Measurements from ENCODE around the gene KLK8.

KLK8 gene

DNA sequence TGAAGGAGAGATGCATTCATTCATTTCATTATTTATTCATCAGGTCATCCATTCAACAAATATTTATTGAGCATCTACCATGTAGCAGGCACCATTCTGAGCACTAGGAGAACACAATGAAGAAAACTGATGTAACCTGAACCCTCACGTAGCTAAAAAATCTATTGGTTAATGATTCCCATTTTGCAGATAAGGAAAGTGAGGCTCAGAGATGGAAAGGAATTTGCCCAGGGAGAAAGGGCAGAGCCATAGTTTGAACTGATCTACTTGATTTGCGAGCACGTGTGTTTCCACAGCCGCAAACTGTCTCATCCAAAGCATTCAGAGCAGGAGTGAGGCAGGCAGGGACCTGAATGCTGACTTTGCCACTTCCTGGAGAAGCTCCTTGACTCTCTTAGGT is 2.7 kb downstream of the KLK8 start:
- Histone ChIP-seq H3F3A (ENCODE audit: insufficient read depth, low read length) (no peaks in the 10 kb centered on the region), H3K27ac (ENCODE audit: low read depth, low read length, poor library complexity, severe bottlenecking) (no peak overlapping the region), H3K4me2 (ENCODE audit: low read length) (no peak overlapping the region), H3K27me3 (ENCODE audit: insufficient read depth, low read length) (no peaks in the 10 kb centered on the region), H3K9ac (ENCODE audit: low read length) (no peak overlapping the region), H2AFZ (ENCODE audit: low read length) (no peak overlapping the region), H3K79me2 (ENCODE audit: insufficient read depth, low read length) (no peaks in the 10 kb centered on the region), H4K20me1 (ENCODE audit: insufficient read depth, low read length) (no peaks in the 10 kb centered on the region), H3K9me3 (ENCODE audit: low read length) (no peaks in the 10 kb centered on the region), H3K9me2 (ENCODE audit: low read depth, low read length) (no peaks in the 10 kb centered on the region), H3K4me1 (ENCODE audit: insufficient read depth, low read length, severe bottlenecking) (no peaks in the 10 kb centered on the region), H3K36me3 (ENCODE audit: insufficient read depth, low read length) (no peaks in the 10 kb centered on the region), H3K4me3 (ENCODE audit: low read depth, low read length, poor library complexity, severe bottlenecking) (no peak overlapping the region)
- TF ChIP-seq EZH2 (IDR thresholded peaks at IDR 0.05; ENCODE audit: borderline replicate concordance, low read length), result no peak
- TF ChIP-seq, protein P1, sequence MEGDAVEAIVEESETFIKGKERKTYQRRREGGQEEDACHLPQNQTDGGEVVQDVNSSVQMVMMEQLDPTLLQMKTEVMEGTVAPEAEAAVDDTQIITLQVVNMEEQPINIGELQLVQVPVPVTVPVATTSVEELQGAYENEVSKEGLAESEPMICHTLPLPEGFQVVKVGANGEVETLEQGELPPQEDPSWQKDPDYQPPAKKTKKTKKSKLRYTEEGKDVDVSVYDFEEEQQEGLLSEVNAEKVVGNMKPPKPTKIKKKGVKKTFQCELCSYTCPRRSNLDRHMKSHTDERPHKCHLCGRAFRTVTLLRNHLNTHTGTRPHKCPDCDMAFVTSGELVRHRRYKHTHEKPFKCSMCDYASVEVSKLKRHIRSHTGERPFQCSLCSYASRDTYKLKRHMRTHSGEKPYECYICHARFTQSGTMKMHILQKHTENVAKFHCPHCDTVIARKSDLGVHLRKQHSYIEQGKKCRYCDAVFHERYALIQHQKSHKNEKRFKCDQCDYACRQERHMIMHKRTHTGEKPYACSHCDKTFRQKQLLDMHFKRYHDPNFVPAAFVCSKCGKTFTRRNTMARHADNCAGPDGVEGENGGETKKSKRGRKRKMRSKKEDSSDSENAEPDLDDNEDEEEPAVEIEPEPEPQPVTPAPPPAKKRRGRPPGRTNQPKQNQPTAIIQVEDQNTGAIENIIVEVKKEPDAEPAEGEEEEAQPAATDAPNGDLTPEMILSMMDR (IDR thresholded peaks at IDR 0.05; ENCODE audit: low read length), result no peak

DNA sequence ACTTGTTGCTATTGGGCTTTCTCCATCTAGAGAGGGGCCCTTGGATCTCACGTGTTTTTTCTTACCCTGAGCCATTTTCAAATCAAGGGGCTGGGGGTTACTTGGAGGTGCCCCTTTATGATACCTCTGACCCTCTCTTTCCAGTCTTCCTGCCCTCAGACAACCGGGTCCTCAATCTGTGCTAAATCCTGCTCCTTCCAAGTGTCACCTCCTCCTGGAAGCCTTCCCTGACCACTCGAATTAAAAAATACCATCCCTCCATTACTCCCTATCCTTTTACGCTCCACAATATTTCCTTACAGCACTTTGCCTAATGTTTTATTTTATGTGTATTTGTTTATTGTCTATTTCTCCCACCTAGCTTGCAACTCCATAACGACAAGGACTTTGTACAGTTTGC is 3.3 kb downstream of the KLK8 start:
- H3K9ac ChIP-seq (ENCODE audit: low read length), result no peak overlapping the region
- H3K27ac ChIP-seq (ENCODE audit: low read depth, low read length, poor library complexity, severe bottlenecking), result no peak overlapping the region
- H3K27me3 ChIP-seq (ENCODE audit: insufficient read depth, low read length), result no peaks in the 10 kb centered on the region
- no peaks in the 10 kb centered on the region for H3K9me2 ChIP-seq (ENCODE audit: low read depth, low read length)
- H3K4me2 ChIP-seq (ENCODE audit: low read length), result no peak overlapping the region
- no peak overlapping the region for H3K4me3 ChIP-seq (ENCODE audit: low read depth, low read length, poor library complexity, severe bottlenecking)
- no peaks in the 10 kb centered on the region for H3K36me3 ChIP-seq (ENCODE audit: insufficient read depth, low read length)
- TF ChIP-seq, protein P1 (IDR thresholded peaks at IDR 0.05; ENCODE audit: low read length), result no peak
- TF ChIP-seq EZH2 (IDR thresholded peaks at IDR 0.05; ENCODE audit: borderline replicate concordance, low read length), result no peak
- H4K20me1 ChIP-seq (ENCODE audit: insufficient read depth, low read length), result no peaks in the 10 kb centered on the region
- H3K9me3 ChIP-seq (ENCODE audit: low read length), result no peaks in the 10 kb centered on the region
- H3K79me2 ChIP-seq (ENCODE audit: insufficient read depth, low read length), result no peaks in the 10 kb centered on the region
- no peaks in the 10 kb centered on the region for H3K4me1 ChIP-seq (ENCODE audit: insufficient read depth, low read length, severe bottlenecking)
- no peaks in the 10 kb centered on the region for H3F3A ChIP-seq (ENCODE audit: insufficient read depth, low read length)
- H2AFZ ChIP-seq (ENCODE audit: low read length), result no peak overlapping the region

DNA sequence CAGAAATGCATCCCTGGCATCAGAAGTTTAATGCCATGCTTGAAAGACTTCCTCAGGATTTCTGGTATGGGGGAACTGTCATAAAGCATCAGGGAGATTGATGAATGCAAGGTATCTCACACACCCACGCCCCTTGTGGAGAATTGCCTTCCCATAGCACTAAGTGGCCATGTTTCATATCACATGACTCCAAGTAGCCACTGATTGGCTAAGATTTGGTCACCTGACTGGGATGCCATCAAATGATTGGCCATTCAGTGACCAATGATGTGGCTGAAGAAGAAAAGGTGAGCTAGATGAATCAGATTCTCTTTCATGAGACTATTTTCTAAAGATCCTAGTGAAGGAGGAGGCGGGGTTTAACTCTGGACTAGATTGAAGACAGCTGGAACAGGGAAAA is 7.3 kb downstream of the KLK8 start:
- no peaks in the 10 kb centered on the region for H3K4me1 ChIP-seq (ENCODE audit: insufficient read depth, low read length, severe bottlenecking)
- H3F3A ChIP-seq (ENCODE audit: insufficient read depth, low read length), result no peaks in the 10 kb centered on the region
- no peak overlapping the region for H3K4me2 ChIP-seq (ENCODE audit: low read length)
- H3K9ac ChIP-seq (ENCODE audit: low read length), result no peak overlapping the region
- H3K27me3 ChIP-seq (ENCODE audit: insufficient read depth, low read length), result no peaks in the 10 kb centered on the region
- TF ChIP-seq, protein P1 (IDR thresholded peaks at IDR 0.05; ENCODE audit: low read length), result no peak
- no peak for TF ChIP-seq EZH2 (IDR thresholded peaks at IDR 0.05; ENCODE audit: borderline replicate concordance, low read length)
- H2AFZ ChIP-seq (ENCODE audit: low read length), result no peak overlapping the region
- no peak overlapping the region for H3K27ac ChIP-seq (ENCODE audit: low read depth, low read length, poor library complexity, severe bottlenecking)
- no peaks in the 10 kb centered on the region for H4K20me1 ChIP-seq (ENCODE audit: insufficient read depth, low read length)
- H3K36me3 ChIP-seq (ENCODE audit: insufficient read depth, low read length), result no peaks in the 10 kb centered on the region
- no peaks in the 10 kb centered on the region for H3K79me2 ChIP-seq (ENCODE audit: insufficient read depth, low read length)
- no peak overlapping the region for H3K4me3 ChIP-seq (ENCODE audit: low read depth, low read length, poor library complexity, severe bottlenecking)
- no peaks in the 10 kb centered on the region for H3K9me3 ChIP-seq (ENCODE audit: low read length)
- no peaks in the 10 kb centered on the region for H3K9me2 ChIP-seq (ENCODE audit: low read depth, low read length)

All from OCI-LY1 (cell line).